ENCODE measurements around the gene GGACT.

- no peak for TF ChIP-seq ZBTB1 (tag by site-specific recombination; IDR thresholded peaks at IDR 0.05)
- TF ChIP-seq, protein P1, sequence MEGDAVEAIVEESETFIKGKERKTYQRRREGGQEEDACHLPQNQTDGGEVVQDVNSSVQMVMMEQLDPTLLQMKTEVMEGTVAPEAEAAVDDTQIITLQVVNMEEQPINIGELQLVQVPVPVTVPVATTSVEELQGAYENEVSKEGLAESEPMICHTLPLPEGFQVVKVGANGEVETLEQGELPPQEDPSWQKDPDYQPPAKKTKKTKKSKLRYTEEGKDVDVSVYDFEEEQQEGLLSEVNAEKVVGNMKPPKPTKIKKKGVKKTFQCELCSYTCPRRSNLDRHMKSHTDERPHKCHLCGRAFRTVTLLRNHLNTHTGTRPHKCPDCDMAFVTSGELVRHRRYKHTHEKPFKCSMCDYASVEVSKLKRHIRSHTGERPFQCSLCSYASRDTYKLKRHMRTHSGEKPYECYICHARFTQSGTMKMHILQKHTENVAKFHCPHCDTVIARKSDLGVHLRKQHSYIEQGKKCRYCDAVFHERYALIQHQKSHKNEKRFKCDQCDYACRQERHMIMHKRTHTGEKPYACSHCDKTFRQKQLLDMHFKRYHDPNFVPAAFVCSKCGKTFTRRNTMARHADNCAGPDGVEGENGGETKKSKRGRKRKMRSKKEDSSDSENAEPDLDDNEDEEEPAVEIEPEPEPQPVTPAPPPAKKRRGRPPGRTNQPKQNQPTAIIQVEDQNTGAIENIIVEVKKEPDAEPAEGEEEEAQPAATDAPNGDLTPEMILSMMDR (tag by site-specific recombination; IDR thresholded peaks at IDR 0.05): no peak
- TF ChIP-seq, protein P2, sequence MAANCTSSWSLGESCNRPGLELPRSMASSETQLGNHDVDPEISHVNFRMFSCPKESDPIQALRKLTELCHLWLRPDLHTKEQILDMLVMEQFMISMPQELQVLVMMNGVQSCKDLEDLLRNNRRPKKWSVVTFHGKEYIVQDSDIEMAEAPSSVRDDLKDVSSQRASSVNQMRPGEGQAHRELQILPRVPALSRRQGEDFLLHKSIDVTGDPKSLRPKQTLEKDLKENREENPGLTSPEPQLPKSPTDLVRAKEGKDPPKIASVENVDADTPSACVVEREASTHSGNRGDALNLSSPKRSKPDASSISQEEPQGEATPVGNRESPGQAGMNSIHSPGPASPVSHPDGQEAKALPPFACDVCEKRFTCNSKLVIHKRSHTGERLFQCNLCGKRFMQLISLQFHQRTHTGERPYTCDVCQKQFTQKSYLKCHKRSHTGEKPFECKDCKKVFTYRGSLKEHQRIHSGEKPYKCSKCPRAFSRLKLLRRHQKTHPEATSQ (tag by site-specific recombination; IDR thresholded peaks at IDR 0.05): no peak
- TF ChIP-seq, protein P3, sequence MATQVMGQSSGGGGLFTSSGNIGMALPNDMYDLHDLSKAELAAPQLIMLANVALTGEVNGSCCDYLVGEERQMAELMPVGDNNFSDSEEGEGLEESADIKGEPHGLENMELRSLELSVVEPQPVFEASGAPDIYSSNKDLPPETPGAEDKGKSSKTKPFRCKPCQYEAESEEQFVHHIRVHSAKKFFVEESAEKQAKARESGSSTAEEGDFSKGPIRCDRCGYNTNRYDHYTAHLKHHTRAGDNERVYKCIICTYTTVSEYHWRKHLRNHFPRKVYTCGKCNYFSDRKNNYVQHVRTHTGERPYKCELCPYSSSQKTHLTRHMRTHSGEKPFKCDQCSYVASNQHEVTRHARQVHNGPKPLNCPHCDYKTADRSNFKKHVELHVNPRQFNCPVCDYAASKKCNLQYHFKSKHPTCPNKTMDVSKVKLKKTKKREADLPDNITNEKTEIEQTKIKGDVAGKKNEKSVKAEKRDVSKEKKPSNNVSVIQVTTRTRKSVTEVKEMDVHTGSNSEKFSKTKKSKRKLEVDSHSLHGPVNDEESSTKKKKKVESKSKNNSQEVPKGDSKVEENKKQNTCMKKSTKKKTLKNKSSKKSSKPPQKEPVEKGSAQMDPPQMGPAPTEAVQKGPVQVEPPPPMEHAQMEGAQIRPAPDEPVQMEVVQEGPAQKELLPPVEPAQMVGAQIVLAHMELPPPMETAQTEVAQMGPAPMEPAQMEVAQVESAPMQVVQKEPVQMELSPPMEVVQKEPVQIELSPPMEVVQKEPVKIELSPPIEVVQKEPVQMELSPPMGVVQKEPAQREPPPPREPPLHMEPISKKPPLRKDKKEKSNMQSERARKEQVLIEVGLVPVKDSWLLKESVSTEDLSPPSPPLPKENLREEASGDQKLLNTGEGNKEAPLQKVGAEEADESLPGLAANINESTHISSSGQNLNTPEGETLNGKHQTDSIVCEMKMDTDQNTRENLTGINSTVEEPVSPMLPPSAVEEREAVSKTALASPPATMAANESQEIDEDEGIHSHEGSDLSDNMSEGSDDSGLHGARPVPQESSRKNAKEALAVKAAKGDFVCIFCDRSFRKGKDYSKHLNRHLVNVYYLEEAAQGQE (tag by site-specific recombination; IDR thresholded peaks at IDR 0.05): no peak
- no peak for TF ChIP-seq ZNF654 (tag by site-specific recombination; IDR thresholded peaks at IDR 0.05; ENCODE audit: low read depth)
- TF ChIP-seq, protein P4, sequence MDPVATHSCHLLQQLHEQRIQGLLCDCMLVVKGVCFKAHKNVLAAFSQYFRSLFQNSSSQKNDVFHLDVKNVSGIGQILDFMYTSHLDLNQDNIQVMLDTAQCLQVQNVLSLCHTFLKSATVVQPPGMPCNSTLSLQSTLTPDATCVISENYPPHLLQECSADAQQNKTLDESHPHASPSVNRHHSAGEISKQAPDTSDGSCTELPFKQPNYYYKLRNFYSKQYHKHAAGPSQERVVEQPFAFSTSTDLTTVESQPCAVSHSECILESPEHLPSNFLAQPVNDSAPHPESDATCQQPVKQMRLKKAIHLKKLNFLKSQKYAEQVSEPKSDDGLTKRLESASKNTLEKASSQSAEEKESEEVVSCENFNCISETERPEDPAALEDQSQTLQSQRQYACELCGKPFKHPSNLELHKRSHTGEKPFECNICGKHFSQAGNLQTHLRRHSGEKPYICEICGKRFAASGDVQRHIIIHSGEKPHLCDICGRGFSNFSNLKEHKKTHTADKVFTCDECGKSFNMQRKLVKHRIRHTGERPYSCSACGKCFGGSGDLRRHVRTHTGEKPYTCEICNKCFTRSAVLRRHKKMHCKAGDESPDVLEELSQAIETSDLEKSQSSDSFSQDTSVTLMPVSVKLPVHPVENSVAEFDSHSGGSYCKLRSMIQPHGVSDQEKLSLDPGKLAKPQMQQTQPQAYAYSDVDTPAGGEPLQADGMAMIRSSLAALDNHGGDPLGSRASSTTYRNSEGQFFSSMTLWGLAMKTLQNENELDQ (tag by site-specific recombination; IDR thresholded peaks at IDR 0.05; ENCODE audit: low read depth): no peak
- TF ChIP-seq, protein P5, sequence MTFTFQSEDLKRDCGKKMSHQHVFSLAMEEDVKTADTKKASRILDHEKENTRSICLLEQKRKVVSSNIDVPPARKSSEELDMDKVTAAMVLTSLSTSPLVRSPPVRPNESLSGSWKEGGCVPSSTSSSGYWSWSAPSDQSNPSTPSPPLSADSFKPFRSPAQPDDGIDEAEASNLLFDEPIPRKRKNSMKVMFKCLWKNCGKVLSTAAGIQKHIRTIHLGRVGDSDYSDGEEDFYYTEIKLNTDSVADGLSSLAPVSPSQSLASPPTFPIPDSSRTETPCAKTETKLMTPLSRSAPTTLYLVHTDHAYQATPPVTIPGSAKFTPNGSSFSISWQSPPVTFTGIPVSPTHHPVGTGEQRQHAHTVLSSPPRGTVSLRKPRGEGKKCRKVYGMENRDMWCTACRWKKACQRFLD (tag by site-specific recombination; IDR thresholded peaks at IDR 0.05): no peak
- no peak for TF ChIP-seq ZNF548 (tag by site-specific recombination; IDR thresholded peaks at IDR 0.05)
- TF ChIP-seq, protein P6, sequence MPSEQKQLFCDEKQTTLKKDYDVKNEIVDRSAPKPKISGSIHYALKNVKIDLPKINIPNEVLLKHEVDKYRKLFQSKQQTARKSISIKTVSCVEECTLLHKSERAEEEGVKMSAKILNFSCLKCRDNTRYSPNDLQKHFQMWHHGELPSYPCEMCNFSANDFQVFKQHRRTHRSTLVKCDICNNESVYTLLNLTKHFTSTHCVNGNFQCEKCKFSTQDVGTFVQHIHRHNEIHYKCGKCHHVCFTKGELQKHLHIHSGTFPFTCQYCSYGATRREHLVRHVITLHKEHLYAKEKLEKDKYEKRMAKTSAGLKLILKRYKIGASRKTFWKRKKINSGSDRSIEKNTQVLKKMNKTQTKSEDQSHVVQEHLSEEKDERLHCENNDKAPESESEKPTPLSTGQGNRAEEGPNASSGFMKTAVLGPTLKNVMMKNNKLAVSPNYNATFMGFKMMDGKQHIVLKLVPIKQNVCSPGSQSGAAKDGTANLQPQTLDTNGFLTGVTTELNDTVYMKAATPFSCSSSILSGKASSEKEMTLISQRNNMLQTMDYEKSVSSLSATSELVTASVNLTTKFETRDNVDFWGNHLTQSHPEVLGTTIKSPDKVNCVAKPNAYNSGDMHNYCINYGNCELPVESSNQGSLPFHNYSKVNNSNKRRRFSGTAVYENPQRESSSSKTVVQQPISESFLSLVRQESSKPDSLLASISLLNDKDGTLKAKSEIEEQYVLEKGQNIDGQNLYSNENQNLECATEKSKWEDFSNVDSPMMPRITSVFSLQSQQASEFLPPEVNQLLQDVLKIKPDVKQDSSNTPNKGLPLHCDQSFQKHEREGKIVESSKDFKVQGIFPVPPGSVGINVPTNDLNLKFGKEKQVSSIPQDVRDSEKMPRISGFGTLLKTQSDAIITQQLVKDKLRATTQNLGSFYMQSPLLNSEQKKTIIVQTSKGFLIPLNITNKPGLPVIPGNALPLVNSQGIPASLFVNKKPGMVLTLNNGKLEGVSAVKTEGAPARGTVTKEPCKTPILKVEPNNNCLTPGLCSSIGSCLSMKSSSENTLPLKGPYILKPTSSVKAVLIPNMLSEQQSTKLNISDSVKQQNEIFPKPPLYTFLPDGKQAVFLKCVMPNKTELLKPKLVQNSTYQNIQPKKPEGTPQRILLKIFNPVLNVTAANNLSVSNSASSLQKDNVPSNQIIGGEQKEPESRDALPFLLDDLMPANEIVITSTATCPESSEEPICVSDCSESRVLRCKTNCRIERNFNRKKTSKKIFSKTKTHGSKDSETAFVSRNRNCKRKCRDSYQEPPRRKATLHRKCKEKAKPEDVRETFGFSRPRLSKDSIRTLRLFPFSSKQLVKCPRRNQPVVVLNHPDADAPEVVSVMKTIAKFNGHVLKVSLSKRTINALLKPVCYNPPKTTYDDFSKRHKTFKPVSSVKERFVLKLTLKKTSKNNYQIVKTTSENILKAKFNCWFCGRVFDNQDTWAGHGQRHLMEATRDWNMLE (tag by site-specific recombination; conservative IDR thresholded peaks at IDR 0.05; ENCODE audit: low read depth): no peak
- no peak for TF ChIP-seq ZNF768 (tag by site-specific recombination; IDR thresholded peaks at IDR 0.05)
- TF ChIP-seq, protein P7, sequence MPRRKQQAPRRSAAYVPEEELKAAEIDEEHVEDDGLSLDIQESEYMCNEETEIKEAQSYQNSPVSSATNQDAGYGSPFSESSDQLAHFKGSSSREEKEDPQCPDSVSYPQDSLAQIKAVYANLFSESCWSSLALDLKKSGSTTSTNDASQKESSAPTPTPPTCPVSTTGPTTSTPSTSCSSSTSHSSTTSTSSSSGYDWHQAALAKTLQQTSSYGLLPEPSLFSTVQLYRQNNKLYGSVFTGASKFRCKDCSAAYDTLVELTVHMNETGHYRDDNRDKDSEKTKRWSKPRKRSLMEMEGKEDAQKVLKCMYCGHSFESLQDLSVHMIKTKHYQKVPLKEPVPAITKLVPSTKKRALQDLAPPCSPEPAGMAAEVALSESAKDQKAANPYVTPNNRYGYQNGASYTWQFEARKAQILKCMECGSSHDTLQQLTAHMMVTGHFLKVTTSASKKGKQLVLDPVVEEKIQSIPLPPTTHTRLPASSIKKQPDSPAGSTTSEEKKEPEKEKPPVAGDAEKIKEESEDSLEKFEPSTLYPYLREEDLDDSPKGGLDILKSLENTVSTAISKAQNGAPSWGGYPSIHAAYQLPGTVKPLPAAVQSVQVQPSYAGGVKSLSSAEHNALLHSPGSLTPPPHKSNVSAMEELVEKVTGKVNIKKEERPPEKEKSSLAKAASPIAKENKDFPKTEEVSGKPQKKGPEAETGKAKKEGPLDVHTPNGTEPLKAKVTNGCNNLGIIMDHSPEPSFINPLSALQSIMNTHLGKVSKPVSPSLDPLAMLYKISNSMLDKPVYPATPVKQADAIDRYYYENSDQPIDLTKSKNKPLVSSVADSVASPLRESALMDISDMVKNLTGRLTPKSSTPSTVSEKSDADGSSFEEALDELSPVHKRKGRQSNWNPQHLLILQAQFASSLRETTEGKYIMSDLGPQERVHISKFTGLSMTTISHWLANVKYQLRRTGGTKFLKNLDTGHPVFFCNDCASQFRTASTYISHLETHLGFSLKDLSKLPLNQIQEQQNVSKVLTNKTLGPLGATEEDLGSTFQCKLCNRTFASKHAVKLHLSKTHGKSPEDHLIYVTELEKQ (tag by site-specific recombination; IDR thresholded peaks at IDR 0.05; ENCODE audit: borderline replicate concordance): no peak
Measured at GRCh38 chr13:100584896-100585295, 3.7 kb downstream of the GGACT start.
